MM.1S (cell line): ENCODE data around the gene UBE2QL1.

ENCODE experiments used
- DNase-seq: peaks from one replicate; pipeline ENCODE4 v3.0.0-alpha.2; 2015
- H2AFZ ChIP-seq: fragments of 300-600 bp; sonication (generic); 2 replicates; pipeline ENCODE4 v1.6.0; 2016; ENCODE audit warnings: antibody characterized with exemption, low read length
- H3F3A ChIP-seq: fragments of 300-600 bp; sonication (generic); 2 replicates; pipeline ENCODE4 v1.6.1; 2016; ENCODE audit warnings: mild to moderate bottlenecking, antibody characterized with exemption, low read length, moderate library complexity, mixed read lengths; ENCODE audit not compliant: insufficient read depth
- H3K27ac ChIP-seq: fragments of 300-600 bp; sonication (generic); 2 replicates; pipeline ENCODE4 v1.5.1; 2016; ENCODE audit warnings: mild to moderate bottlenecking, low read length
- H3K27me3 ChIP-seq: fragments of 300-600 bp; sonication (generic); replicated peaks from 2 replicates; pipeline ENCODE4 v1.6.0; 2016; ENCODE audit warnings: low read length; ENCODE audit not compliant: insufficient read depth
- H3K36me3 ChIP-seq: fragments of 300-600 bp; sonication (generic); replicated peaks from 2 replicates; pipeline ENCODE4 v1.6.1; 2016; ENCODE audit warnings: mild to moderate bottlenecking, low read length, mixed read lengths; ENCODE audit not compliant: insufficient read depth
- H3K4me1 ChIP-seq: fragments of 300-600 bp; sonication (generic); 2 replicates; pipeline ENCODE4 v1.6.1; 2016; ENCODE audit warnings: low read length, mixed read lengths
- H3K4me2 ChIP-seq: fragments of 300-600 bp; sonication (generic); 2 replicates; pipeline ENCODE4 v1.6.0; 2016; ENCODE audit warnings: low read depth, low read length
- H3K4me3 ChIP-seq: fragments of 300-600 bp; sonication (generic); 2 replicates; pipeline ENCODE4 v1.5.1; 2016; ENCODE audit warnings: low read length, mixed read lengths
- H3K79me2 ChIP-seq: fragments of 300-600 bp; sonication (generic); 2 replicates; pipeline ENCODE4 v1.6.1; 2016; ENCODE audit warnings: mixed run types, low read length, mixed read lengths
- H3K9ac ChIP-seq: fragments of 300-600 bp; sonication (generic); 2 replicates; pipeline ENCODE4 v1.6.1; 2016; ENCODE audit warnings: low read length, mixed read lengths
- H3K9me2 ChIP-seq: fragments of 300-600 bp; sonication (generic); replicated peaks from 2 replicates; pipeline ENCODE4 v1.6.1; 2016; ENCODE audit warnings: mild to moderate bottlenecking, low read length, mixed read lengths; ENCODE audit not compliant: insufficient read depth
- H3K9me3 ChIP-seq: fragments of 300-600 bp; sonication (generic); replicated peaks from 2 replicates; pipeline ENCODE4 v1.6.1; 2016; ENCODE audit warnings: mild to moderate bottlenecking, low read length, mixed read lengths; ENCODE audit not compliant: insufficient read depth
- H4K20me1 ChIP-seq: fragments of 300-600 bp; sonication (generic); 2 replicates; pipeline ENCODE4 v1.6.1; 2016; ENCODE audit warnings: mild to moderate bottlenecking, low read length, moderate library complexity, mixed read lengths; ENCODE audit not compliant: insufficient read depth
- CTCF ChIP-seq: fragments of 300-600 bp; sonication (generic); IDR thresholded peaks from 2 replicates; pipeline ENCODE4 v1.5.1; 2016; ENCODE audit warnings: antibody characterized with exemption, low read length, mixed read lengths
- EZH2 ChIP-seq: fragments of 300-600 bp; sonication (generic); optimal IDR thresholded peaks from 2 replicates; pipeline ENCODE3; 2017; ENCODE audit warnings: low read depth, mild to moderate bottlenecking, antibody characterized with exemption, low read length, mixed read lengths
- EZH2phosphoT487 ChIP-seq: fragments of 300-600 bp; sonication (generic); IDR thresholded peaks from 2 replicates; pipeline ENCODE4 v1.6.1; 2018; ENCODE audit warnings: antibody characterized with exemption, low read length

UBE2QL1 gene

GRCh38 chr5:6442333-6442732, 6.3 kb upstream of the UBE2QL1 start:
- Histone ChIP-seq H3K9me3 (no peaks in the 10 kb centered on the region), H3K9me2 (no peaks in the 10 kb centered on the region), H3K4me2 (no peak overlapping the region), H3K79me2 (no peaks in the 10 kb centered on the region), H3K36me3 (no peaks in the 10 kb centered on the region), H3K4me3 (no peak overlapping the region), H4K20me1 (no peaks in the 10 kb centered on the region), H3F3A (no peaks in the 10 kb centered on the region), H2AFZ (no peak overlapping the region), H3K4me1 (peaks cover under 1% of the 10 kb centered on the region; the same call in 1 of the 2 replicates), H3K9ac (no peak overlapping the region), H3K27ac (no peak overlapping the region), H3K27me3 (no peaks in the 10 kb centered on the region)
- DNase-seq = peak; percentile 0
- TF ChIP-seq CTCF = no peak
- no peak for TF ChIP-seq EZH2
- TF ChIP-seq EZH2phosphoT487 = no peak

- Histone ChIP-seq H3K27ac (no peak overlapping the region), H3K27me3 (no peaks in the 10 kb centered on the region), H3K4me2 (no peak overlapping the region), H2AFZ (no peak overlapping the region), H3K79me2 (no peaks in the 10 kb centered on the region), H3K4me3 (no peak overlapping the region), H3K36me3 (no peaks in the 10 kb centered on the region), H3K9me3 (no peaks in the 10 kb centered on the region), H4K20me1 (no peaks in the 10 kb centered on the region), H3K9ac (no peak overlapping the region), H3K4me1 (no peaks in the 10 kb centered on the region), H3F3A (no peaks in the 10 kb centered on the region), H3K9me2 (no peaks in the 10 kb centered on the region)
- no peak for TF ChIP-seq CTCF
- no peak for TF ChIP-seq EZH2
- TF ChIP-seq EZH2phosphoT487 = no peak
- peak; percentile 1 for DNase-seq
Observed at GRCh38 chr5:6443326-6443725, 5.3 kb upstream of the UBE2QL1 start.

- Histone ChIP-seq H3K9ac (no peak overlapping the region), H3K4me3 (no peak overlapping the region), H3K9me3 (no peaks in the 10 kb centered on the region), H3F3A (peaks cover 9% of the 10 kb centered on the region; the same call in 1 of the 2 replicates), H3K79me2 (peaks cover 24% of the 10 kb centered on the region), H3K4me2 (no peak overlapping the region), H2AFZ (no peak overlapping the region), H3K27ac (no peak overlapping the region), H4K20me1 (no peaks in the 10 kb centered on the region), H3K27me3 (no peaks in the 10 kb centered on the region), H3K36me3 (no peaks in the 10 kb centered on the region), H3K9me2 (no peaks in the 10 kb centered on the region), H3K4me1 (no peaks in the 10 kb centered on the region)
- DNase-seq = no peak
- no peak for TF ChIP-seq EZH2phosphoT487
Observed at GRCh38 chr5:6446042-6446441, 2.6 kb upstream of the UBE2QL1 start.

- H3K9me2 ChIP-seq = no peaks in the 10 kb centered on the region
- H3K9me3 ChIP-seq = no peaks in the 10 kb centered on the region
- H3K4me2 ChIP-seq = no peak overlapping the region
- H3K36me3 ChIP-seq = 0 out of 2 replicates have a peak, but pooled peaks cover 3% of the 10 kb centered on the region
- no peaks in the 10 kb centered on the region for H3K4me1 ChIP-seq
- H3K79me2 ChIP-seq = peaks cover 31% of the 10 kb centered on the region
- no peak overlapping the region for H3K4me3 ChIP-seq
- H3F3A ChIP-seq = peaks cover 9% of the 10 kb centered on the region; the same call in 1 of the 2 replicates
- no peak overlapping the region for H2AFZ ChIP-seq
- TF ChIP-seq EZH2 (no peak), CTCF (no peak), EZH2phosphoT487 (no peak)
- DNase-seq = no peak
- no peak overlapping the region for H3K9ac ChIP-seq
- H4K20me1 ChIP-seq = no peaks in the 10 kb centered on the region
- no peak overlapping the region for H3K27ac ChIP-seq
- H3K27me3 ChIP-seq = no peaks in the 10 kb centered on the region
Observed at GRCh38 chr5:6446626-6447309, 1.9 kb upstream of the UBE2QL1 start.
